GM19099 (cell line): ENCODE results near the gene P2RY1.

Experiments
- POLR2A ChIP-seq: IDR thresholded peaks from 3 replicates; pipeline ENCODE4 v1.6.1; 2011; ENCODE audit warnings: low read depth; ENCODE audit not compliant: insufficient read length; ENCODE audit errors: extremely low read depth

P2RY1 gene

GRCh38 chr3:152834776-152835600 lies at the start of gene P2RY1:
P2RY1 (plus strand) TSS chr3:152835131; CDS start chr3:152835783, 652 bp downstream.
- TF ChIP-seq POLR2A, result peak; percentile 39

GRCh38 chr3:152786977-152787681 lies 47.8 kb upstream of the P2RY1 start:
- no peak for TF ChIP-seq POLR2A

GRCh38 chr3:152790651-152791387 lies 44.1 kb upstream of the P2RY1 start:
- no peak for TF ChIP-seq POLR2A

GRCh38 chr3:152793969-152794368 lies 41.0 kb upstream of the P2RY1 start:
- TF ChIP-seq POLR2A, result no peak

- no peak for TF ChIP-seq POLR2A
Measured at GRCh38 chr3:152797751-152798432, 37.0 kb upstream of the P2RY1 start.

- TF ChIP-seq POLR2A, result no peak
Measured at GRCh38 chr3:152811974-152812760, 22.8 kb upstream of the P2RY1 start.

GRCh38 chr3:152817400-152817799 lies 17.5 kb upstream of the P2RY1 start:
- no peak for TF ChIP-seq POLR2A

GRCh38 chr3:152818027-152818426 lies 16.9 kb upstream of the P2RY1 start:
- no peak for TF ChIP-seq POLR2A

GRCh38 chr3:152823173-152823572 lies 11.8 kb upstream of the P2RY1 start:
- no peak for TF ChIP-seq POLR2A

GRCh38 chr3:152823781-152824180 lies 11.2 kb upstream of the P2RY1 start:
- TF ChIP-seq POLR2A, result no peak

- no peak for TF ChIP-seq POLR2A
Measured at GRCh38 chr3:152825566-152825965, 9.4 kb upstream of the P2RY1 start.

GRCh38 chr3:152826476-152826875 lies 8.5 kb upstream of the P2RY1 start:
- no peak for TF ChIP-seq POLR2A

GRCh38 chr3:152827313-152827712 lies 7.6 kb upstream of the P2RY1 start:
- no peak for TF ChIP-seq POLR2A
